Prostate gland (tissue), 2 donors: Measurements from ENCODE around the gene LUZP1. TPM values are rescaled to one million over a fixed set of nuclear protein-coding genes. Genes with fewer than 3 reads are reported as not detected.

Experiments used
- DNase-seq: peaks from one replicate; pipeline ENCODE4 v3.0.0-alpha.2; 2019; ENCODE audit warnings: low spot score
- H3K27ac ChIP-seq, 2 donors: fragments of 200-600 bp; sonication (generic); 2 replicates each; pipeline ENCODE4 v1.5.1; 2017 to 2019
- H3K27me3 ChIP-seq: fragments of 200-600 bp; sonication (generic); replicated peaks from 2 replicates; pipeline ENCODE4 v1.5.1; 2019; ENCODE audit not compliant: insufficient read depth
- H3K36me3 ChIP-seq, 2 donors: fragments of 200-600 bp; sonication (generic); 1 replicate in 1 of 2; 2 replicates in 1 of 2; pipeline versions ENCODE4 v1.5.1 to v1.8.1; 2017 to 2019
- H3K4me1 ChIP-seq: fragments of 200-600 bp; sonication (generic); replicated peaks from 2 replicates; pipeline ENCODE4 v1.5.1; 2019
- H3K4me3 ChIP-seq, 2 donors: fragments of 200-600 bp; sonication (generic); 2 replicates each; pipeline ENCODE4 v1.5.1; 2017 to 2019
- H3K9me3 ChIP-seq: fragments of 200-600 bp; sonication (generic); 2 replicates; pipeline ENCODE4 v1.5.1; 2017
- CTCF ChIP-seq, 4 experiments: fragments of 200-600 bp in 2 of 4; fragments of 450-650 bp in 2 of 4; sonication (generic) in 2 of 4; IDR thresholded peaks; 1 replicate in 3 of 4; 2 replicates in 1 of 4; pipeline ENCODE4 v1.5.1; 2016 to 2019; ENCODE audit warnings: antibody characterized with exemption in 4 of 4, mild to moderate bottlenecking in 2 of 4, moderate library complexity in 2 of 4
- POLR2A ChIP-seq: fragments of 450-650 bp; IDR thresholded peaks from one replicate; pipeline ENCODE4 v1.6.1; 2016; ENCODE audit warnings: antibody characterized with exemption, mild to moderate bottlenecking
- POLR2AphosphoS5 ChIP-seq: sonication (generic); formaldehyde crosslinking; IDR thresholded peaks from one replicate; pipeline ENCODE4 v1.6.1; 2017; ENCODE audit warnings: antibody characterized with exemption
- WGBS: methylation state at CpG from one replicate; pipeline ENCODE4 v1.1.5; 2018; 5-methylcytosine and 5-hydroxymethylcytosine counted together
- intact Hi-C: fragments of 100-400 bp; cut with DNase I; formaldehyde crosslinking; loops from one replicate; pipeline ENCODE4 v1.14.2; 2022
- total RNA-seq, 2 donors: library from RNA; depleted of rRNA; stranded (reverse); fragments of >200 nt; gene quantifications; one replicate each; pipeline ENCODE4 v1.1.0, GENCODE V29; 2016

LUZP1 gene
- total RNA-seq, 2 donors from 2014 or later = 16.9 to 17.5 TPM

DNA sequence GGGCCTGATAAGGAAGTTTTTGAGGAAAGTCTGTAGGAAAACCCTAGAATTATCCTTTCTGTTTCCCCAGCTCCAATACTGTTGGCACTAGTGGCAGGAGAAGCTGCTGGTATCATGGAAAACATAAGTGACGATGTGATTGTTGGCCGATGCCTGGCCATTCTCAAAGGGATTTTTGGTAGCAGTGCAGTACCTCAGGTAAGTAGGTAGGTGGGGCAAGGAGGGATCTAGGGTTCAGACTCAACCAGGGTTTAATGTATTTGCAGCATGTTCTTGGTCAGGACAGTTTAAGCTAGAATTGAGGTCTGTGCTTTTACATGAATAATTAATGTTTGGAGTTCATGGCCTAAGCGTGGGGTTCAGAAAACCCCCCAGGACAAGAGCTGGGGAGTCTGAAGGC is 87.3 kb downstream of the LUZP1 start:
- 93% methylated on average over 3 of the region's 3 CpGs for WGBS
- no peak for DNase-seq

GRCh38 chr1:23080885-23081284 is 87.8 kb downstream of the LUZP1 start:
- TF ChIP-seq CTCF (IDR thresholded peaks at IDR 0.05) (no peak), POLR2AphosphoS5 (no peak)
- intact Hi-C loops = no loop called here
- WGBS = 90% methylated on average over 3 of the region's 3 CpGs
- Histone ChIP-seq H3K4me3 (no peak overlapping the region), H3K27ac (no peak overlapping the region), H3K4me1 (peaks cover 15% of the 10 kb centered on the region), H3K9me3 (no peaks in the 10 kb centered on the region), H3K36me3 (peaks cover 0 to 7% of the 10 kb centered on the region in 2 donors), H3K27me3 (no peaks in the 10 kb centered on the region)
- no peak for DNase-seq

More for the DNA sequence above, 87.3 kb downstream of the LUZP1 start:
- intact Hi-C loops = no loop called here
- Histone ChIP-seq H3K27me3 (no peaks in the 10 kb centered on the region), H3K4me1 (peaks cover 15% of the 10 kb centered on the region), H3K27ac (peak overlapping the region in 1 of 2 donors; percentile 14), H3K36me3 (peaks cover 0 to 7% of the 10 kb centered on the region in 2 donors), H3K9me3 (no peaks in the 10 kb centered on the region), H3K4me3 (no peak overlapping the region)
- TF ChIP-seq POLR2A (no peak), CTCF (IDR thresholded peaks at IDR 0.05) (peak in 1 of 4 experiments; percentile 14)

- Histone ChIP-seq H3K36me3 (peaks cover 0 to 7% of the 10 kb centered on the region in 2 donors), H3K27ac (peak overlapping the region in 1 of 2 donors; percentile 7), H3K9me3 (no peaks in the 10 kb centered on the region), H3K27me3 (no peaks in the 10 kb centered on the region), H3K4me1 (peaks cover 1% of the 10 kb centered on the region), H3K4me3 (no peak overlapping the region)
- peak; percentile 48 for DNase-seq
- intact Hi-C loops = no loop called here
- 38% methylated on average over 6 of the region's 6 CpGs for WGBS
- no peak for TF ChIP-seq POLR2A
- TF ChIP-seq POLR2AphosphoS5 = peak; percentile 62
- TF ChIP-seq CTCF (IDR thresholded peaks at IDR 0.05) = no peak
Measured at GRCh38 chr1:23079025-23079424, 89.6 kb downstream of the LUZP1 start.

- H3K36me3 ChIP-seq = no peaks in the 10 kb centered on the region
- no peak for TF ChIP-seq CTCF (IDR thresholded peaks at IDR 0.05)
- TF ChIP-seq POLR2AphosphoS5 = no peak
- no peak for TF ChIP-seq POLR2A
- no peak for DNase-seq
- H3K27ac ChIP-seq = no peak overlapping the region
- H3K4me1 ChIP-seq = no peaks in the 10 kb centered on the region
- no peak overlapping the region for H3K4me3 ChIP-seq
- intact Hi-C loops = no loop called here
- no peaks in the 10 kb centered on the region for H3K27me3 ChIP-seq
- no peaks in the 10 kb centered on the region for H3K9me3 ChIP-seq
Measured at GRCh38 chr1:23074012-23074411, 94.6 kb downstream of the LUZP1 start.

DNA sequence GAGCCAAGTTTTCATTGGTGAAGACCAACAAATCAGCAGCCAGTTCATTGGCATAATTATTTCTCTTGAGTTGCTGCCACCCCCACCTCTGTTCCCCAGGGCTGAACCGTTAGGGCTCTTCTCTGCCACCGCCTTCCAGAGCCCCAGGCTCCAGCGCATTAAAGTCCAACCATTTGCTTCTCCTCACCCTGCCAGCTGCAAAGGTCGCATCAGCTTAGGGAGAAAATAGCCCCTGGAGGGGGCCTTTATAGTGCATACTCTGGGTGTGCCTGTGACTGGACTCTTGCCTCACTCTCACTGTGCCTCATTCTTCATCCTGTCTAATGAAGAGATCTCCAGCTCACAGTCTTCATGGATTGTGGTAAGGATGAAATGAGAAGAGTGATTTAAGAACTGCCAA is 99.0 kb downstream of the LUZP1 start:
- 87% methylated on average over 4 of the region's 4 CpGs for WGBS
- H3K27me3 ChIP-seq = no peaks in the 10 kb centered on the region
- intact Hi-C loops = no loop called here
- no peak overlapping the region for H3K4me3 ChIP-seq
- H3K9me3 ChIP-seq = no peaks in the 10 kb centered on the region
- H3K36me3 ChIP-seq = no peaks in the 10 kb centered on the region
- H3K4me1 ChIP-seq = no peaks in the 10 kb centered on the region
- DNase-seq = no peak
- TF ChIP-seq CTCF (IDR thresholded peaks at IDR 0.05) (no peak), POLR2AphosphoS5 (no peak), POLR2A (no peak)
- H3K27ac ChIP-seq = no peak overlapping the region
